Measurements from ENCODE around the gene RAET1G. TPM values are rescaled to one million over a fixed set of nuclear protein-coding genes. Genes with fewer than 3 reads are reported as not detected.

The RAET1G gene
- total RNA-seq, 1 experiment from 2014 or later: not detected

DNA sequence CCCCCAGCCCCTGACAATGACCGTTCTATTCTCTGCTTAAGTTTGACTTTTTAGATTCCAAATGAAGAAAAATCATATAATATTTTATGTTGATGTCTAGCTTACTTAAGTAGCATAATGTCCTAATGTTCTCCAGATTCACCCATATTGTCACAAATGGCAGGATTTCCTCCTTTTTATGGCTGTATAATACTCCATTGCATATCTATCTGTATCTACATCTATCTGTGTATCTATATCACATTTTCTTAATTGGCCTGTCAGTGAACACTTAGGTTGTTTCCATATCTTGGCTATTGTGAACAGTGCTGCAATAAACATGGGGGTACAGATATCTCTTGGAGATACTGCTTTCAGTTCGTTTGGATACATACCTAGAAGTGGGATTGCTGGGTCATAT lies 51.7 kb downstream of the RAET1G start:
- TF ChIP-seq, protein P1, sequence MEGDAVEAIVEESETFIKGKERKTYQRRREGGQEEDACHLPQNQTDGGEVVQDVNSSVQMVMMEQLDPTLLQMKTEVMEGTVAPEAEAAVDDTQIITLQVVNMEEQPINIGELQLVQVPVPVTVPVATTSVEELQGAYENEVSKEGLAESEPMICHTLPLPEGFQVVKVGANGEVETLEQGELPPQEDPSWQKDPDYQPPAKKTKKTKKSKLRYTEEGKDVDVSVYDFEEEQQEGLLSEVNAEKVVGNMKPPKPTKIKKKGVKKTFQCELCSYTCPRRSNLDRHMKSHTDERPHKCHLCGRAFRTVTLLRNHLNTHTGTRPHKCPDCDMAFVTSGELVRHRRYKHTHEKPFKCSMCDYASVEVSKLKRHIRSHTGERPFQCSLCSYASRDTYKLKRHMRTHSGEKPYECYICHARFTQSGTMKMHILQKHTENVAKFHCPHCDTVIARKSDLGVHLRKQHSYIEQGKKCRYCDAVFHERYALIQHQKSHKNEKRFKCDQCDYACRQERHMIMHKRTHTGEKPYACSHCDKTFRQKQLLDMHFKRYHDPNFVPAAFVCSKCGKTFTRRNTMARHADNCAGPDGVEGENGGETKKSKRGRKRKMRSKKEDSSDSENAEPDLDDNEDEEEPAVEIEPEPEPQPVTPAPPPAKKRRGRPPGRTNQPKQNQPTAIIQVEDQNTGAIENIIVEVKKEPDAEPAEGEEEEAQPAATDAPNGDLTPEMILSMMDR (IDR thresholded peaks at IDR 0.05; ENCODE audit: insufficient read depth in 1 of 2, low read depth in 1 of 2, low read length in 1 of 2, severe bottlenecking in 1 of 2, unreplicated experiment in 1 of 2): no peak
- no peak overlapping the region for H3K4me3 ChIP-seq (ENCODE audit: low read depth, low read length)
- H3K27me3 ChIP-seq (replicated peaks; ENCODE audit: control insufficient read depth, insufficient read depth, low read length): no peaks in the 10 kb centered on the region
- H3K9me3 ChIP-seq: no peaks in the 10 kb centered on the region
- no TSS peak for BruUV-seq (replicated peaks)
- no peak overlapping the region for H3K27ac Mint-ChIP-seq (ENCODE audit: unreplicated experiment)
- CTCF ChIA-PET: no interaction called here
- peaks cover 7% of the 10 kb centered on the region for H3K4me1 Mint-ChIP-seq (ENCODE audit: low read depth, unreplicated experiment)
- H3K4me3 Mint-ChIP-seq (ENCODE audit: unreplicated experiment): no peak overlapping the region
- POLR2A ChIA-PET: no interaction called here
- H3K9me3 Mint-ChIP-seq (ENCODE audit: unreplicated experiment): no peaks in the 10 kb centered on the region
- DNase-seq: no peak
- no peaks in the 10 kb centered on the region for H3K4me1 ChIP-seq
- H3K36me3 ChIP-seq (ENCODE audit: control insufficient read depth, insufficient read depth, low read length): no peaks in the 10 kb centered on the region
- H3K27me3 Mint-ChIP-seq (ENCODE audit: insufficient read depth, unreplicated experiment): peaks cover 9% of the 10 kb centered on the region
- no peaks in the 10 kb centered on the region for H3K36me3 Mint-ChIP-seq (ENCODE audit: insufficient read depth, unreplicated experiment)
- intact Hi-C loops (cut with micrococcal nuclease; ENCODE audit: unreplicated experiment): no loop called here

DNA sequence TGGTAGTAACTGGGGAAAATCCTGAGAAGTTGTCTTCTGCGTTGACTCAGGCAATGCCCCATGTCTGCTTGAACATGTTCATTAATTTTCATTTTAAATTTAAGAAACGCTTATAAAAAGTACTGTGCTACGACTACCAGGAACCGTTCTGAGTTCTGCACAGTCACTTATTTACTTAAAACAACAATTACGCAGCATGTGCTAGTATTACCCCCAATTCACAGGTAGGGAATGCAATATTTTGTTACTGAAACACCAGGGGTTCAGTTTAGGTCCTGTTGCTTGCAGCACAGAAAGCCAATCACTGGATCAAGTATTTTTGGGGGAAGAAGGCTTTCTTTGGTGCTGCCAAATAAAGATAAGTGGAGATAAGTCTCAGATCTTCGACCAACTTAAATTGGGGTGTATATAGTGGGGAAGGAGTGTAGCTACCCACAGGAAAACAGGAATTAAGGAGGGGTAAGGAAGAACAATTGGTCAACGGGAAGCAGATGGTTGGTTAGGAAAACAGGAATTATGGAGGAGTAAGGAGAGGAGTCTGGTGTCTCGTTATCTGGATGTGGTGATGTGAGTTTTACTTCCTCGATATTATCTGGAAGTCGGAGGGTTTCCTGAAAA lies 53.5 kb downstream of the RAET1G start:
- no peaks in the 10 kb centered on the region for H3K36me3 ChIP-seq (ENCODE audit: control insufficient read depth, insufficient read depth, low read length)
- no peaks in the 10 kb centered on the region for H3K36me3 Mint-ChIP-seq (ENCODE audit: insufficient read depth, unreplicated experiment)
- no peaks in the 10 kb centered on the region for H3K4me1 ChIP-seq
- no peak overlapping the region for H3K27ac Mint-ChIP-seq (ENCODE audit: unreplicated experiment)
- TF ChIP-seq, protein P1 (IDR thresholded peaks at IDR 0.05; ENCODE audit: insufficient read depth in 1 of 2, low read depth in 1 of 2, low read length in 1 of 2, severe bottlenecking in 1 of 2, unreplicated experiment in 1 of 2): no peak
- H3K9me3 ChIP-seq: no peaks in the 10 kb centered on the region
- no peaks in the 10 kb centered on the region for H3K27me3 ChIP-seq (replicated peaks; ENCODE audit: control insufficient read depth, insufficient read depth, low read length)
- ChIA-PET POLR2A (no interaction called here), CTCF (no interaction called here)
- no peak overlapping the region for H3K4me3 Mint-ChIP-seq (ENCODE audit: unreplicated experiment)
- H3K4me1 Mint-ChIP-seq (ENCODE audit: low read depth, unreplicated experiment): peaks cover 7% of the 10 kb centered on the region
- intact Hi-C loops (cut with micrococcal nuclease; ENCODE audit: unreplicated experiment): loop anchor here (10.0 kb wide), 1 partner anchor 305 kb away; the partner anchor contains the start of gene GINM1
- H3K4me3 ChIP-seq (ENCODE audit: low read depth, low read length): no peak overlapping the region
- no peaks in the 10 kb centered on the region for H3K9me3 Mint-ChIP-seq (ENCODE audit: unreplicated experiment)
- no peak for DNase-seq
- peaks cover 6% of the 10 kb centered on the region for H3K27me3 Mint-ChIP-seq (ENCODE audit: insufficient read depth, unreplicated experiment)
- no TSS peak for BruUV-seq (replicated peaks)

DNA sequence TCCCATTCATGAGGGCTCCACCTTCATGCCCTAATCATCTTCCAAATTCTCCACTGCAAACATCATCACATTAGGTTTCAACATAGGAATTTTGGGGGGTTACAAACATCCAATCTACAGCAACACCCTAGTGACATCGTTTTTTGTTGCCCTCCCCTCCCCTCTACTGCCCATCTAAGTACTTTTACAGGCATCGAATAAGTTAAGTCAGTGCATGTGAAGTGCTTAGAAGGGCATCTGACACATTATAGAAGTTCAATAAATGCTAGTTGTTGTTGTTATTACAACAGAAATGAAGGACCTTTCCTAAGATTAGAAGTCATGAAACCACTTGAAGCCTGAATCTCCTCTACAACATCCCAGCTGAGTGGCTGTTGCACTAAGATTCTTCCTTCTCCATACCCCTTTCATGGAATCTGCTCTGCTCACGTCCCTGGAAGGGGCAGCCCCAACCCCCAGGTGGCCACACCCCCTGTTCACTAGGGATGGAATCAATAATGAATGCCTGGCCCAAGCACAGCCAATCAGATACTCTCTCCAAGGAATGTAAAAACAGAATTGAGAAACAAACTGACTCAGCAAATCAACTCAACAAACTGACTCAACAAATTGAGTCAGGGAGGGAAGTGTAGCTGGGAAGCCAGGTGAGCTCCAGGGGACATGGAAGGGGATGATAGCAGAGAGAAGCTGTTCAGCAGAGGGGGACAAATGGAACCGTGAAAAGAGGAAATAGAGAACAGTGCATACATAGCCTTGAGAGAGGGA lies 54.9 kb downstream of the RAET1G start:
- Histone ChIP-seq H3K4me1 (no peaks in the 10 kb centered on the region), H3K4me3 (ENCODE audit: low read depth, low read length) (no peak overlapping the region), H3K27me3 (replicated peaks; ENCODE audit: control insufficient read depth, insufficient read depth, low read length) (no peaks in the 10 kb centered on the region), H3K36me3 (ENCODE audit: control insufficient read depth, insufficient read depth, low read length) (no peaks in the 10 kb centered on the region), H3K9me3 (no peaks in the 10 kb centered on the region)
- Mint-ChIP-seq H3K27ac (ENCODE audit: unreplicated experiment) (no peak overlapping the region), H3K4me3 (ENCODE audit: unreplicated experiment) (no peak overlapping the region), H3K27me3 (ENCODE audit: insufficient read depth, unreplicated experiment) (peaks cover 2% of the 10 kb centered on the region), H3K4me1 (ENCODE audit: low read depth, unreplicated experiment) (peaks cover 7% of the 10 kb centered on the region), H3K36me3 (ENCODE audit: insufficient read depth, unreplicated experiment) (no peaks in the 10 kb centered on the region), H3K9me3 (ENCODE audit: unreplicated experiment) (no peaks in the 10 kb centered on the region)
- CTCF ChIA-PET: interaction anchor here (0.6 kb wide), 1 partner anchor 302 kb away, joined by 4 read pairs; the partner anchor contains the start of gene GINM1
- intact Hi-C loops (cut with micrococcal nuclease; ENCODE audit: unreplicated experiment): loop anchor here (10.0 kb wide), 1 partner anchor 303 kb away; the partner anchor contains the start of gene GINM1
- POLR2A ChIA-PET: no interaction called here
- TF ChIP-seq, protein P1 (IDR thresholded peaks at IDR 0.05; ENCODE audit: insufficient read depth in 1 of 2, low read depth in 1 of 2, low read length in 1 of 2, severe bottlenecking in 1 of 2, unreplicated experiment in 1 of 2): no peak
- DNase-seq: peak in 1 of 2 experiments; percentile 43
- no TSS peak for BruUV-seq (replicated peaks)

Other genes starting within 250 kb of the RAET1G start
- gene LATS1, start 205.0 kb downstream of the RAET1G start, total RNA-seq (2022): 28.7 and 31.3 TPM in 2 replicates
- 64.2 and 65.2 TPM in 2 replicates for gene NUP43, start 176.6 kb downstream of the RAET1G start, total RNA-seq (2022)
- gene PCMT1, start 173.4 kb downstream of the RAET1G start, total RNA-seq (2022): 118 and 119 TPM in 2 replicates
- gene LRP11, start 58.8 kb downstream of the RAET1G start, total RNA-seq (2022): 17.7 and 18.4 TPM in 2 replicates
- gene RAET1E, start 25.0 kb downstream of the RAET1G start, total RNA-seq (2022): not detected in 2 replicates
- 4.8 and 4.9 TPM in 2 replicates for gene ULBP2, start 18.9 kb upstream of the RAET1G start, total RNA-seq (2022)
- gene ULBP1, start 40.8 kb upstream of the RAET1G start, total RNA-seq (2022): 5.4 and 7.7 TPM in 2 replicates
- gene RAET1L, start 102.4 kb upstream of the RAET1G start, total RNA-seq (2022): not detected in 2 replicates
- 8.1 and 8.5 TPM in 2 replicates for gene ULBP3, start 146.0 kb upstream of the RAET1G start, total RNA-seq (2022)
- 2.4 and 2.5 TPM in 2 replicates for gene PPP1R14C, start 219.9 kb upstream of the RAET1G start, total RNA-seq (2022)